Frontal cortex (tissue), 4 donors: ENCODE data around the gene DIRAS1. TPM values are rescaled to one million over a fixed set of nuclear protein-coding genes. Genes with fewer than 3 reads are reported as not detected.

Source experiments
- DNase-seq, 2 donors: peaks; one replicate each; pipeline ENCODE4 v3.0.0; 2012; ENCODE audit warnings: low spot score in 2 of 2
- FAIRE-seq: peaks from 2 replicates; lab custom pipeline; 2012; peaks lifted over from hg19 to GRCh38; lab: Jason Lieb, UNC
- total RNA-seq: library from RNA; depleted of rRNA; stranded (reverse); fragments of >200 nt; gene quantifications from one replicate; pipeline ENCODE4 v1.2.3, GENCODE V29; 2014
- donor health status: control.
- donor health status: control.
- donor health status: control.

DIRAS1 gene
- total RNA-seq, 1 donor from 2014 or later: 20.8 TPM

GRCh38 chr19:2729943-2730818 lies 9.0 kb upstream of the DIRAS1 start:
- FAIRE-seq (no peak), DNase-seq (no peak)

- no peak for DNase-seq
- FAIRE-seq: no peak
Observed at GRCh38 chr19:2728783-2729387, 7.7 kb upstream of the DIRAS1 start.

GRCh38 chr19:2727640-2727944 lies 6.4 kb upstream of the DIRAS1 start:
- DNase-seq (no peak), FAIRE-seq (no peak)

- FAIRE-seq: no peak
Observed at GRCh38 chr19:2726904-2727639, 5.9 kb upstream of the DIRAS1 start.

GRCh38 chr19:2726160-2726855 lies 5.1 kb upstream of the DIRAS1 start:
- FAIRE-seq: no peak
- no peak for DNase-seq

More at GRCh38 chr19:2726904-2727639, 5.9 kb upstream of the DIRAS1 start:
- no peak for DNase-seq

- FAIRE-seq: no peak
- DNase-seq: no peak
Observed at GRCh38 chr19:2724148-2724557, 3.0 kb upstream of the DIRAS1 start.

- DNase-seq: no peak
Observed at GRCh38 chr19:2723747-2724146, 2.6 kb upstream of the DIRAS1 start.

GRCh38 chr19:2723345-2723715 lies 2.2 kb upstream of the DIRAS1 start:
- DNase-seq (no peak), FAIRE-seq (no peak)

More at GRCh38 chr19:2723747-2724146, 2.6 kb upstream of the DIRAS1 start:
- FAIRE-seq: no peak

GRCh38 chr19:2722541-2723344 lies 1.6 kb upstream of the DIRAS1 start:
- FAIRE-seq (no peak), DNase-seq (peak in 1 of 2 donors; percentile 80)

- no peak for FAIRE-seq
- DNase-seq: no peak
Observed at GRCh38 chr19:2721570-2722540, 683 bp upstream of the DIRAS1 start.

- FAIRE-seq (no peak), DNase-seq (peak in 1 of 2 donors; percentile 71)
Observed at GRCh38 chr19:2719920-2720776, 1.0 kb downstream of the DIRAS1 start.

- DNase-seq (no peak), FAIRE-seq (no peak)
Observed at GRCh38 chr19:2719232-2719735, 1.9 kb downstream of the DIRAS1 start.

- FAIRE-seq: no peak
Observed at GRCh38 chr19:2717638-2718541, 3.3 kb downstream of the DIRAS1 start.

GRCh38 chr19:2716722-2717637 lies 4.2 kb downstream of the DIRAS1 start:
- FAIRE-seq (no peak), DNase-seq (no peak)

More at GRCh38 chr19:2717638-2718541, 3.3 kb downstream of the DIRAS1 start:
- no peak for DNase-seq

- no peak for DNase-seq
- FAIRE-seq: no peak
Observed at GRCh38 chr19:2716275-2716650, 4.9 kb downstream of the DIRAS1 start.
